HepG2 (cell line): ENCODE results near the gene YIF1A. TPM values are rescaled to one million over a fixed set of nuclear protein-coding genes. Genes with fewer than 3 reads are reported as not detected.

Experiments used
- ASH2L ChIP-seq: fragments of 300-600, 200-600 bp; sonication (generic); IDR thresholded peaks from 2 replicates; pipeline ENCODE4 v1.7.0; 2017; ENCODE audit warnings: low read depth, mild to moderate bottlenecking, moderate library complexity, mixed read lengths, low read length; ENCODE audit not compliant: insufficient read length
- CREM ChIP-seq, 2 experiments: sonication (generic) in 1 of 2; formaldehyde crosslinking in 1 of 2; IDR thresholded peaks; 2 replicates each; pipeline versions ENCODE4 v1.4.0 to v1.6.1; 2016 to 2020; ENCODE audit warnings: antibody characterized with exemption in 1 of 2, mild to moderate bottlenecking in 1 of 2, missing genetic modification reagents in 1 of 2
- MBD4 ChIP-seq: IDR thresholded peaks from 2 replicates; pipeline ENCODE4 v1.6.1; 2012; ENCODE audit warnings: low read length, inconsistent platforms, borderline replicate concordance
- NCOA5 ChIP-seq: sonication (generic); formaldehyde crosslinking; IDR thresholded peaks from 2 replicates; pipeline ENCODE4 v1.4.0; 2020; ENCODE audit warnings: missing genetic modification reagents
- NR2F6 ChIP-seq, 2 experiments: IDR thresholded peaks; 2 replicates each; pipeline ENCODE4 v1.6.1; 2016; ENCODE audit warnings: antibody characterized with exemption in 1 of 2, mild to moderate bottlenecking in 1 of 2
- PAWR ChIP-seq: sonication (generic); formaldehyde crosslinking; IDR thresholded peaks from 2 replicates; pipeline ENCODE4 v1.4.0; 2020; ENCODE audit warnings: missing genetic modification reagents, mild to moderate bottlenecking, borderline replicate concordance
- POLR2A ChIP-seq, 2 experiments: IDR thresholded peaks; 2 replicates each; pipeline ENCODE4 v1.6.1; 2011; ENCODE audit warnings: low read depth in 2 of 2, low read length in 2 of 2, mild to moderate bottlenecking in 1 of 2, moderate library complexity in 1 of 2; ENCODE audit not compliant: insufficient read depth in 1 of 2
- PPARG ChIP-seq: conservative IDR thresholded peaks from 2 replicates; pipeline ENCODE4 v1.6.1; 2016; ENCODE audit warnings: missing biosample characterization, missing genetic modification reagents
- TAF1 ChIP-seq: sonication (generic); formaldehyde crosslinking; IDR thresholded peaks from 2 replicates; pipeline ENCODE4 v1.4.0; 2020; ENCODE audit warnings: missing genetic modification reagents
- YY1 ChIP-seq: IDR thresholded peaks from 2 replicates; pipeline ENCODE4 v1.6.1; 2011; ENCODE audit warnings: low read length, low read depth, moderate library complexity, mild to moderate bottlenecking; ENCODE audit not compliant: insufficient read depth, insufficient replicate concordance
- ZNF3 ChIP-seq: IDR thresholded peaks from 2 replicates; pipeline ENCODE4 v1.7.0; 2017; ENCODE audit warnings: inconsistent platforms
- ZNF337 ChIP-seq: sonication (generic); formaldehyde crosslinking; IDR thresholded peaks from 2 replicates; pipeline ENCODE4 v1.5.1; 2020; ENCODE audit warnings: missing genetic modification reagents, low read depth, mild to moderate bottlenecking, borderline replicate concordance
- ZNF343 ChIP-seq: sonication (generic); formaldehyde crosslinking; IDR thresholded peaks from 2 replicates; pipeline ENCODE4 v1.4.0; 2020; ENCODE audit warnings: mild to moderate bottlenecking, missing genetic modification reagents
- polyA plus RNA-seq, 8 experiments: library from polyadenylated mRNA; depleted of rRNA in 3 of 8; stranded (reverse) in 7 of 8; unstranded in 1 of 8; fragments of >200 nt; fragmentation: Illumina TruSeq in 4 of 8; extraction: Trizol in 4 of 8; gene quantifications; 2 replicates each; pipeline versions ENCODE4 v1.2.1 to v1.2.3, GENCODE V29; 2011 to 2016; ENCODE audit warnings: low read depth in 4 of 8, missing spikeins in 1 of 8, mixed read lengths in 1 of 8; ENCODE audit not compliant: insufficient read depth in 1 of 8
- total RNA-seq, 5 experiments: library from RNA; depleted of rRNA; stranded (reverse); fragments of >200 nt; fragmentation: Illumina TruSeq; extraction: Trizol; gene quantifications; 2 replicates each; pipeline ENCODE4 v1.2.3, GENCODE V29; 2016; ENCODE audit warnings: low read depth in 1 of 5
- TF ChIP-seq, protein P1 (sequence below): sonication (generic); formaldehyde crosslinking; IDR thresholded peaks from 2 replicates; pipeline ENCODE4 v1.4.0; 2020; ENCODE audit warnings: mild to moderate bottlenecking, missing genetic modification reagents
- TF ChIP-seq, protein P2 (sequence below): IDR thresholded peaks from 2 replicates; pipeline ENCODE4 v1.6.1; 2016; ENCODE audit warnings: mild to moderate bottlenecking
- TF ChIP-seq, protein P3 (sequence below): sonication (generic); formaldehyde crosslinking; conservative IDR thresholded peaks from 2 replicates; pipeline ENCODE4 v1.4.0; 2020; ENCODE audit warnings: missing genetic modification reagents
- TF ChIP-seq, protein P4 (sequence below): sonication (generic); formaldehyde crosslinking; IDR thresholded peaks from 2 replicates; pipeline ENCODE4 v1.5.1; 2020; ENCODE audit warnings: missing genetic modification reagents, mild to moderate bottlenecking, borderline replicate concordance
- TF ChIP-seq, protein P5 (sequence below): sonication (generic); formaldehyde crosslinking; IDR thresholded peaks from 2 replicates; pipeline ENCODE4 v1.4.0; 2020; ENCODE audit warnings: low read depth, missing genetic modification reagents

Gene YIF1A
- total and polyA plus RNA-seq, 2 of the 13 experiments (the other 11 are each of a cell fraction or from before 2014, with no cell fraction given), result 133 to 145 TPM

DNA sequence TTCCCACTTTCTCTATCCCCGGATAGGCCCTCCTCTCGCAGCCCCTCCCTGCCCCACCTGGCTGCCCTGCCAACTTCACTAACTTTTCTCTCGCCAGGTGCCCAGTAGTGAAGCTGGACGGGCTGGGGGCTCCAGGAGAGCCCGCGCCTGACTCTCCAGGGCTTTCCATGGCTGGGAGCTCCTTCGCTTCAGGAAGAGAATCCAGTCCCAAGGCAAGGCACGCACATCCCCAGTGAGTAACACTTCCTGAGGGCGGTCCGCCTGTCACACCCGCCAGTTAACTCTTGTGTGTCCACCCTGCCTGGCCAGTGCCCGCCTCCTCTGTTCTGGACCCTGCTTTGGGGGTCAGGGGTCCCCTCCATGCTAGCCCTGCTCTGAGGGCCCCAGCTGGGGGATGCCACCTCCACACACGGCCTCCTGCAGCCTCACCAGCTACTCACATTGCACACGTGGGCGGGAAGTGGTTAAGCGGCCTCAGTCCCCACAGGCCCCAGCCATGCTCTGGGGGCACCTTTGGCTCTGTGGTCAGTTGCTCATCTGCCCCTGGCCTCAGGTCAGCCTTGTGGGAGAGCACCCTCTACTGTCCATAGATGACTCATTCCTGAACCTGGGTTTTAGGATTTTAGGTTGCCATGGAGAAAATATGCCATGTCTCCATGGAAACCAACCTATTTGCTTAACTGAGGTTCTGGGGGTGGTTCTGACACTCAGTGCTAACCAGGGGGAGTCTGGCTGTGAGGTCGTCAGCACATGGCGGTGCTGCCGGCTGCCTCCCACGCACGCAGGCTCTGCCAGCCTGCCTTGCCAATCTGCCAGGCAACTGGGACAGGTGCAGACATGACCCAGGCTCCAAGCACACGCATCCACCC is 47.5 kb upstream of the YIF1A start, which contains the start of gene RIN1 (continued):
- TF ChIP-seq PPARG (CRISPR knock-in tag), result no peak; the same call in none of the 2 replicates
- TF ChIP-seq, protein P1, sequence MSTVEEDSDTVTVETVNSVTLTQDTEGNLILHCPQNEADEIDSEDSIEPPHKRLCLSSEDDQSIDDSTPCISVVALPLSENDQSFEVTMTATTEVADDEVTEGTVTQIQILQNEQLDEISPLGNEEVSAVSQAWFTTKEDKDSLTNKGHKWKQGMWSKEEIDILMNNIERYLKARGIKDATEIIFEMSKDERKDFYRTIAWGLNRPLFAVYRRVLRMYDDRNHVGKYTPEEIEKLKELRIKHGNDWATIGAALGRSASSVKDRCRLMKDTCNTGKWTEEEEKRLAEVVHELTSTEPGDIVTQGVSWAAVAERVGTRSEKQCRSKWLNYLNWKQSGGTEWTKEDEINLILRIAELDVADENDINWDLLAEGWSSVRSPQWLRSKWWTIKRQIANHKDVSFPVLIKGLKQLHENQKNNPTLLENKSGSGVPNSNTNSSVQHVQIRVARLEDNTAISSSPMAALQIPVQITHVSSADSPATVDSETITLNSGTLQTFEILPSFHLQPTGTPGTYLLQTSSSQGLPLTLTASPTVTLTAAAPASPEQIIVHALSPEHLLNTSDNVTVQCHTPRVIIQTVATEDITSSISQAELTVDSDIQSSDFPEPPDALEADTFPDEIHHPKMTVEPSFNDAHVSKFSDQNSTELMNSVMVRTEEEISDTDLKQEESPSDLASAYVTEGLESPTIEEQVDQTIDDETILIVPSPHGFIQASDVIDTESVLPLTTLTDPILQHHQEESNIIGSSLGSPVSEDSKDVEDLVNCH, result no peak
- TF ChIP-seq, protein P2, sequence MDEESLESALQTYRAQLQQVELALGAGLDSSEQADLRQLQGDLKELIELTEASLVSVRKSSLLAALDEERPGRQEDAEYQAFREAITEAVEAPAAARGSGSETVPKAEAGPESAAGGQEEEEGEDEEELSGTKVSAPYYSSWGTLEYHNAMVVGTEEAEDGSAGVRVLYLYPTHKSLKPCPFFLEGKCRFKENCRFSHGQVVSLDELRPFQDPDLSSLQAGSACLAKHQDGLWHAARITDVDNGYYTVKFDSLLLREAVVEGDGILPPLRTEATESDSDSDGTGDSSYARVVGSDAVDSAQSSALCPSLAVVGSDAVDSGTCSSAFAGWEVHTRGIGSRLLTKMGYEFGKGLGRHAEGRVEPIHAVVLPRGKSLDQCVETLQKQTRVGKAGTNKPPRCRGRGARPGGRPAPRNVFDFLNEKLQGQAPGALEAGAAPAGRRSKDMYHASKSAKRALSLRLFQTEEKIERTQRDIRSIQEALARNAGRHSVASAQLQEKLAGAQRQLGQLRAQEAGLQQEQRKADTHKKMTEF (CRISPR knock-in tag), result peak; percentile 95
- TF ChIP-seq, protein P3, sequence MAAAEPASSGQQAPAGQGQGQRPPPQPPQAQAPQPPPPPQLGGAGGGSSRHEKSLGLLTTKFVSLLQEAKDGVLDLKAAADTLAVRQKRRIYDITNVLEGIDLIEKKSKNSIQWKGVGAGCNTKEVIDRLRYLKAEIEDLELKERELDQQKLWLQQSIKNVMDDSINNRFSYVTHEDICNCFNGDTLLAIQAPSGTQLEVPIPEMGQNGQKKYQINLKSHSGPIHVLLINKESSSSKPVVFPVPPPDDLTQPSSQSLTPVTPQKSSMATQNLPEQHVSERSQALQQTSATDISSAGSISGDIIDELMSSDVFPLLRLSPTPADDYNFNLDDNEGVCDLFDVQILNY (CRISPR knock-in tag), result no peak
- TF ChIP-seq, protein P4, sequence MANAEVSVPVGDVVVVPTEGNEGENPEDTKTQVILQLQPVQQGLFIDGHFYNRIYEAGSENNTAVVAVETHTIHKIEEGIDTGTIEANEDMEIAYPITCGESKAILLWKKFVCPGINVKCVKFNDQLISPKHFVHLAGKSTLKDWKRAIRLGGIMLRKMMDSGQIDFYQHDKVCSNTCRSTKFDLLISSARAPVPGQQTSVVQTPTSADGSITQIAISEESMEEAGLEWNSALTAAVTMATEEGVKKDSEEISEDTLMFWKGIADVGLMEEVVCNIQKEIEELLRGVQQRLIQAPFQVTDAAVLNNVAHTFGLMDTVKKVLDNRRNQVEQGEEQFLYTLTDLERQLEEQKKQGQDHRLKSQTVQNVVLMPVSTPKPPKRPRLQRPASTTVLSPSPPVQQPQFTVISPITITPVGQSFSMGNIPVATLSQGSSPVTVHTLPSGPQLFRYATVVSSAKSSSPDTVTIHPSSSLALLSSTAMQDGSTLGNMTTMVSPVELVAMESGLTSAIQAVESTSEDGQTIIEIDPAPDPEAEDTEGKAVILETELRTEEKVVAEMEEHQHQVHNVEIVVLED (CRISPR knock-in tag), result peak; percentile 60; the same call in 1 of the 2 replicates
- no peak for TF ChIP-seq ZNF343
- TF ChIP-seq NCOA5, result no peak
- TF ChIP-seq YY1, result no peak
- TF ChIP-seq ZNF337 (CRISPR knock-in tag), result no peak
- no peak for TF ChIP-seq PAWR (CRISPR knock-in tag)
- TF ChIP-seq CREM (IDR thresholded peaks at IDR 0.05), result peak; percentile 61; the same call in 1 of the 2 replicates
- TF ChIP-seq CREM (CRISPR knock-in tag; IDR thresholded peaks at IDR 0.05), result no peak
- 0 out of 2 replicates have a peak, but pooled peaks have one; percentile 44 for TF ChIP-seq ZNF3
- peak; percentile 90 for TF ChIP-seq ASH2L
- no peak for TF ChIP-seq MBD4
- peak; percentile 57 for TF ChIP-seq NR2F6 (IDR thresholded peaks at IDR 0.05)
- TF ChIP-seq NR2F6 (CRISPR knock-in tag; IDR thresholded peaks at IDR 0.05), result peak; percentile 73
- TF ChIP-seq POLR2A (IDR thresholded peaks at IDR 0.05; ENCODE audit: insufficient read depth in 1 of 2, low read depth in 2 of 2, low read length in 2 of 2), result 0 out of 4 replicates have a peak, but pooled peaks of 1 of the 2 experiments have one; percentile 29
- TF ChIP-seq, protein P5, sequence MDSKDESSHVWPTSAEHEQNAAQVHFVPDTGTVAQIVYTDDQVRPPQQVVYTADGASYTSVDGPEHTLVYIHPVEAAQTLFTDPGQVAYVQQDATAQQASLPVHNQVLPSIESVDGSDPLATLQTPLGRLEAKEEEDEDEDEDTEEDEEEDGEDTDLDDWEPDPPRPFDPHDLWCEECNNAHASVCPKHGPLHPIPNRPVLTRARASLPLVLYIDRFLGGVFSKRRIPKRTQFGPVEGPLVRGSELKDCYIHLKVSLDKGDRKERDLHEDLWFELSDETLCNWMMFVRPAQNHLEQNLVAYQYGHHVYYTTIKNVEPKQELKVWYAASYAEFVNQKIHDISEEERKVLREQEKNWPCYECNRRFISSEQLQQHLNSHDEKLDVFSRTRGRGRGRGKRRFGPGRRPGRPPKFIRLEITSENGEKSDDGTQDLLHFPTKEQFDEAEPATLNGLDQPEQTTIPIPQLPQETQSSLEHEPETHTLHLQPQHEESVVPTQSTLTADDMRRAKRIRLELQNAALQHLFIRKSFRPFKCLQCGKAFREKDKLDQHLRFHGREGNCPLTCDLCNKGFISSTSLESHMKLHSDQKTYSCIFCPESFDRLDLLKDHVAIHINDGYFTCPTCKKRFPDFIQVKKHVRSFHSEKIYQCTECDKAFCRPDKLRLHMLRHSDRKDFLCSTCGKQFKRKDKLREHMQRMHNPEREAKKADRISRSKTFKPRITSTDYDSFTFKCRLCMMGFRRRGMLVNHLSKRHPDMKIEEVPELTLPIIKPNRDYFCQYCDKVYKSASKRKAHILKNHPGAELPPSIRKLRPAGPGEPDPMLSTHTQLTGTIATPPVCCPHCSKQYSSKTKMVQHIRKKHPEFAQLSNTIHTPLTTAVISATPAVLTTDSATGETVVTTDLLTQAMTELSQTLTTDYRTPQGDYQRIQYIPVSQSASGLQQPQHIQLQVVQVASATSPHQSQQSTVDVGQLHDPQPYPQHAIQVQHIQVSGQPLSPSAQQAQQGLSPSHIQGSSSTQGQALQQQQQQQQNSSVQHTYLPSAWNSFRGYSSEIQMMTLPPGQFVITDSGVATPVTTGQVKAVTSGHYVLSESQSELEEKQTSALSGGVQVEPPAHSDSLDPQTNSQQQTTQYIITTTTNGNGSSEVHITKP (CRISPR knock-in tag), result no peak
- TF ChIP-seq TAF1 (CRISPR knock-in tag), result peak; percentile 40; the same call in 1 of the 2 replicates
